SK-N-SH (cell line): ENCODE data around the gene MVP. TPM values are rescaled to one million over a fixed set of nuclear protein-coding genes. Genes with fewer than 3 reads are reported as not detected.

Source experiments
- CTCF ChIA-PET: fragments of 300-600, 350-600 bp; formaldehyde crosslinking; extraction: SDS; loops from one replicate; lab custom pipeline; 2021; lab: Yijun Ruan, JAX
- POLR2A ChIA-PET: fragments of 350-600 bp; sonication (Branson Sonifier 250); formaldehyde crosslinking; extraction: SDS; loops from one replicate; lab custom pipeline; 2020; ENCODE audit warnings: antibody characterized with exemption, inconsistent platforms; lab: Yijun Ruan, JAX
- DNase-seq: peaks from one replicate; pipeline ENCODE4 v3.0.0; 2012
- H2AFZ ChIP-seq: fragments of 200-600 bp; sonication (generic); 2 replicates; pipeline ENCODE4 v1.8.1; 2016; ENCODE audit warnings: antibody characterized with exemption, mild to moderate bottlenecking, low read depth
- H3F3A ChIP-seq: fragments of 200-600 bp; sonication (generic); replicated peaks from 2 replicates; pipeline ENCODE3; 2016; ENCODE audit warnings: antibody characterized with exemption, mild to moderate bottlenecking; ENCODE audit not compliant: insufficient read depth
- H3K27ac ChIP-seq, 2 experiments: fragments of 200-500 bp in 1 of 2; fragments of 200-600 bp in 1 of 2; sonication (Bioruptor generic) in 1 of 2; sonication (generic), shearing (Covaris generic) in 1 of 2; 2 replicates each; pipeline versions ENCODE4 v1.5.1 to v1.6.1; 2014 to 2016; ENCODE audit warnings: low read depth in 2 of 2, inconsistent platforms in 1 of 2, low read length in 1 of 2, mild to moderate bottlenecking in 1 of 2, mixed read lengths in 1 of 2
- H3K27me3 ChIP-seq: fragments of 200-600 bp; sonication (generic), shearing (Covaris generic); 2 replicates; pipeline ENCODE4 v1.6.1; 2016; ENCODE audit warnings: mixed run types; ENCODE audit not compliant: insufficient read depth
- H3K36me3 ChIP-seq, 2 experiments: fragments of 200-500 bp in 1 of 2; fragments of 200-600 bp in 1 of 2; sonication (Bioruptor generic) in 1 of 2; sonication (generic) in 1 of 2; replicated peaks in 1 of 2; 2 replicates each; pipeline versions ENCODE3 to v1.5.1; 2014 to 2016; ENCODE audit warnings: low read length in 1 of 2, mild to moderate bottlenecking in 1 of 2; ENCODE audit not compliant: insufficient read depth in 2 of 2, control insufficient read depth in 1 of 2
- H3K4me1 ChIP-seq, 2 experiments: fragments of 200-500 bp in 1 of 2; fragments of 200-600 bp in 1 of 2; sonication (Bioruptor generic) in 1 of 2; sonication (generic), shearing (Covaris generic) in 1 of 2; 2 replicates each; pipeline versions ENCODE4 v1.5.1 to v1.6.1; 2014 to 2016; ENCODE audit warnings: low read depth in 1 of 2, low read length in 1 of 2, mixed run types in 1 of 2; ENCODE audit not compliant: insufficient read depth in 2 of 2, control insufficient read depth in 1 of 2
- H3K4me2 ChIP-seq: fragments of 200-600 bp; sonication (generic), shearing (Covaris generic); 2 replicates; pipeline ENCODE4 v1.6.1; 2017; ENCODE audit warnings: mixed run types
- H3K4me3 ChIP-seq, 2 experiments: fragments of 200-500 bp in 1 of 2; fragments of 200-600 bp in 1 of 2; sonication (Bioruptor generic) in 1 of 2; sonication (generic), shearing (Covaris generic) in 1 of 2; 2 replicates each; pipeline versions ENCODE4 v1.5.1 to v1.8.1; 2014 to 2016; ENCODE audit warnings: low read depth in 2 of 2, inconsistent platforms in 1 of 2, low read length in 1 of 2, mild to moderate bottlenecking in 1 of 2, mixed read lengths in 1 of 2, moderate library complexity in 1 of 2
- H3K79me2 ChIP-seq: fragments of 200-600 bp; sonication (generic); 2 replicates; pipeline ENCODE4 v1.8.1; 2017; ENCODE audit warnings: mild to moderate bottlenecking; ENCODE audit not compliant: insufficient read depth
- H3K9ac ChIP-seq: fragments of 200-600 bp; sonication (generic); 2 replicates; pipeline ENCODE4 v1.6.1; 2017; ENCODE audit warnings: mixed run types
- H3K9me2 ChIP-seq: fragments of 200-600 bp; sonication (generic); 2 replicates; pipeline ENCODE4 v1.6.1; 2017; ENCODE audit warnings: mixed run types
- H3K9me3 ChIP-seq: fragments of 200-600 bp; sonication (generic); 2 replicates; pipeline ENCODE4 v1.6.1; 2017; ENCODE audit warnings: mixed run types, mild to moderate bottlenecking, moderate library complexity
- H4K20me1 ChIP-seq: fragments of 200-600 bp; sonication (generic); 2 replicates; pipeline ENCODE4 v1.6.1; 2017; ENCODE audit warnings: mild to moderate bottlenecking, mixed run types; ENCODE audit not compliant: insufficient read depth
- CHD2 ChIP-seq: fragments of 150-350 bp; IDR thresholded peaks from 2 replicates; pipeline ENCODE4 v1.6.1; 2018; ENCODE audit warnings: low read length; ENCODE audit not compliant: partially characterized antibody
- FOSL2 ChIP-seq: IDR thresholded peaks from 2 replicates; pipeline ENCODE4 v1.4.0; 2012; ENCODE audit warnings: low read depth, mild to moderate bottlenecking, moderate library complexity, borderline replicate concordance
- FOXJ3 ChIP-seq: sonication (generic); formaldehyde crosslinking; IDR thresholded peaks from 2 replicates; pipeline ENCODE4 v1.5.1; 2020; ENCODE audit warnings: mild to moderate bottlenecking, missing genetic modification reagents
- FOXM1 ChIP-seq: IDR thresholded peaks from 2 replicates; pipeline ENCODE4 v1.4.0; 2012; ENCODE audit warnings: low read depth, mild to moderate bottlenecking
- GATA2 ChIP-seq: sonication (generic); formaldehyde crosslinking; IDR thresholded peaks from 2 replicates; pipeline ENCODE4 v1.5.0; 2020; ENCODE audit warnings: mild to moderate bottlenecking, missing genetic modification reagents
- JUND ChIP-seq: IDR thresholded peaks from 2 replicates; pipeline ENCODE4 v1.4.0; 2012
- MXI1 ChIP-seq: IDR thresholded peaks from 2 replicates; pipeline ENCODE4 v1.6.1; 2012; ENCODE audit warnings: mild to moderate bottlenecking, low read depth, low read length, improper control_type of control experiment
- RFX5 ChIP-seq: IDR thresholded peaks from 2 replicates; pipeline ENCODE4 v1.6.1; 2012; ENCODE audit warnings: mild to moderate bottlenecking, improper control_type of control experiment, low read length
- RXRA ChIP-seq: IDR thresholded peaks from 2 replicates; pipeline ENCODE4 v1.4.0; 2012; ENCODE audit warnings: low read depth, mild to moderate bottlenecking, borderline replicate concordance
- TCF12 ChIP-seq: IDR thresholded peaks from 2 replicates; pipeline ENCODE4 v1.4.0; 2012
- YY1 ChIP-seq: IDR thresholded peaks from 2 replicates; pipeline ENCODE4 v1.4.0; 2012; ENCODE audit warnings: low read depth, mild to moderate bottlenecking
- WGBS: methylation state at CpG from one replicate; pipeline ENCODE4 v1.1.6; 2017; ENCODE audit warnings: low lambda C conversion rate; 5-methylcytosine and 5-hydroxymethylcytosine counted together
- polyA plus RNA-seq, 3 experiments: library from polyadenylated mRNA; depleted of rRNA; stranded (reverse); fragments of >200 nt; gene quantifications; 2 replicates each; pipeline ENCODE4 v1.2.3, GENCODE V29; 2012
- TF ChIP-seq, protein P1 (sequence below): IDR thresholded peaks from 2 replicates; pipeline ENCODE4 v1.4.0; 2012; ENCODE audit warnings: low read depth, borderline replicate concordance
- TF ChIP-seq, protein P2 (sequence below): IDR thresholded peaks from 2 replicates; pipeline ENCODE4 v1.4.0; 2012; ENCODE audit warnings: low read depth, borderline replicate concordance

Gene MVP
- polyA plus RNA-seq, 1 of the 3 experiments (the other 2 are of a cell fraction), result 222 TPM

DNA sequence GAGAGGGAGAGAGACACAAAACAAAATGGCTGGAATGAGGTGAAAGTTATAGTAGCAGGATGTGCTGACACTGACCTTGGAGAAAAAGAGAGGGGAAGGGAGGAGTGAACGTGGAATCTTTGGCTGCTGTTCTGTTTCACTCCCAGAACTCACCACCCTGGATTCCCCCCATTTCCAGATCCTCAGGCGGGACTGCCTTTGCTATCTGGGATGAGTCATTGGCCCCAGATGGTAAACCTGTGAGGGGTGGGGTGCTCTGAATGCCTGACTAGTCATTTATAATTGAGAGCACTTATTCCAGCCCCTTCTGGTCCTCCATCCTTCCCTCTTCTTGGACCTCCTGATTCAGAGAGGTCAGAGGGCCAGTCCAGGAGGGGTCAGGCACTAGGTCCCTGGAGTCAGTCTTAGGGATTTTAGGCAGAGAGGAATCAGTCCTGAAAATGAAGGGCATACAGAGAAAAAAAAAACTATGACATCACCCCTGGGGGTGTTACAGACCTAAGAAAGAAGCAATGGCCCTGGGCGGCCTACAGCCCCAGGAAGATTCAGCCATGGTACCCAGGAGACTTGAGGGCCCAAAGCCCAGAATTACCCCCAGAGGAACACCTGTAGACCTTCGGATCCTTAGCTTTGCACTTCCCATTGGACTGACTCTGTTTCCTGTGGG is 44.4 kb upstream of the MVP start:
- Histone ChIP-seq H3K9ac (no peak overlapping the region), H3K9me2 (no peaks in the 10 kb centered on the region), H3K27ac (no peak overlapping the region), H3K27me3 (peaks cover 7% of the 10 kb centered on the region; the same call in 1 of the 2 replicates), H3K9me3 (no peaks in the 10 kb centered on the region), H3K36me3 (no peaks in the 10 kb centered on the region), H3K4me3 (no peak overlapping the region), H3K4me1 (no peaks in the 10 kb centered on the region), H4K20me1 (no peaks in the 10 kb centered on the region), H3K79me2 (no peaks in the 10 kb centered on the region), H2AFZ (no peak overlapping the region), H3K4me2 (no peak overlapping the region), H3F3A (no peaks in the 10 kb centered on the region)
- ChIA-PET CTCF (interaction anchor here (1.0 to 1.2 kb wide), 2 partner anchors 9 to 47 kb away, joined by 3 read pairs; no protein-coding TSS in a partner anchor), POLR2A (no interaction called here)
- 53% methylated on average over 4 of the region's 4 CpGs for WGBS
- TF ChIP-seq RFX5, result no peak
- TF ChIP-seq, protein P1, sequence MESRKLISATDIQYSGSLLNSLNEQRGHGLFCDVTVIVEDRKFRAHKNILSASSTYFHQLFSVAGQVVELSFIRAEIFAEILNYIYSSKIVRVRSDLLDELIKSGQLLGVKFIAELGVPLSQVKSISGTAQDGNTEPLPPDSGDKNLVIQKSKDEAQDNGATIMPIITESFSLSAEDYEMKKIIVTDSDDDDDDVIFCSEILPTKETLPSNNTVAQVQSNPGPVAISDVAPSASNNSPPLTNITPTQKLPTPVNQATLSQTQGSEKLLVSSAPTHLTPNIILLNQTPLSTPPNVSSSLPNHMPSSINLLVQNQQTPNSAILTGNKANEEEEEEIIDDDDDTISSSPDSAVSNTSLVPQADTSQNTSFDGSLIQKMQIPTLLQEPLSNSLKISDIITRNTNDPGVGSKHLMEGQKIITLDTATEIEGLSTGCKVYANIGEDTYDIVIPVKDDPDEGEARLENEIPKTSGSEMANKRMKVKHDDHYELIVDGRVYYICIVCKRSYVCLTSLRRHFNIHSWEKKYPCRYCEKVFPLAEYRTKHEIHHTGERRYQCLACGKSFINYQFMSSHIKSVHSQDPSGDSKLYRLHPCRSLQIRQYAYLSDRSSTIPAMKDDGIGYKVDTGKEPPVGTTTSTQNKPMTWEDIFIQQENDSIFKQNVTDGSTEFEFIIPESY, result no peak
- TF ChIP-seq MXI1, result no peak
- TF ChIP-seq CHD2, result no peak
- no peak for TF ChIP-seq RXRA
- peak; percentile 45 for TF ChIP-seq TCF12
- 0 out of 2 replicates have a peak, but pooled peaks have one; percentile 8 for TF ChIP-seq JUND
- no peak for TF ChIP-seq GATA2 (CRISPR knock-in tag)
- TF ChIP-seq FOXM1, result no peak
- TF ChIP-seq, protein P2, sequence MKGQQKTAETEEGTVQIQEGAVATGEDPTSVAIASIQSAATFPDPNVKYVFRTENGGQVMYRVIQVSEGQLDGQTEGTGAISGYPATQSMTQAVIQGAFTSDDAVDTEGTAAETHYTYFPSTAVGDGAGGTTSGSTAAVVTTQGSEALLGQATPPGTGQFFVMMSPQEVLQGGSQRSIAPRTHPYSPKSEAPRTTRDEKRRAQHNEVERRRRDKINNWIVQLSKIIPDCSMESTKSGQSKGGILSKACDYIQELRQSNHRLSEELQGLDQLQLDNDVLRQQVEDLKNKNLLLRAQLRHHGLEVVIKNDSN, result no peak
- peak; percentile 50; the same call in 1 of the 2 replicates for TF ChIP-seq FOSL2
- DNase-seq, result no peak

DNA sequence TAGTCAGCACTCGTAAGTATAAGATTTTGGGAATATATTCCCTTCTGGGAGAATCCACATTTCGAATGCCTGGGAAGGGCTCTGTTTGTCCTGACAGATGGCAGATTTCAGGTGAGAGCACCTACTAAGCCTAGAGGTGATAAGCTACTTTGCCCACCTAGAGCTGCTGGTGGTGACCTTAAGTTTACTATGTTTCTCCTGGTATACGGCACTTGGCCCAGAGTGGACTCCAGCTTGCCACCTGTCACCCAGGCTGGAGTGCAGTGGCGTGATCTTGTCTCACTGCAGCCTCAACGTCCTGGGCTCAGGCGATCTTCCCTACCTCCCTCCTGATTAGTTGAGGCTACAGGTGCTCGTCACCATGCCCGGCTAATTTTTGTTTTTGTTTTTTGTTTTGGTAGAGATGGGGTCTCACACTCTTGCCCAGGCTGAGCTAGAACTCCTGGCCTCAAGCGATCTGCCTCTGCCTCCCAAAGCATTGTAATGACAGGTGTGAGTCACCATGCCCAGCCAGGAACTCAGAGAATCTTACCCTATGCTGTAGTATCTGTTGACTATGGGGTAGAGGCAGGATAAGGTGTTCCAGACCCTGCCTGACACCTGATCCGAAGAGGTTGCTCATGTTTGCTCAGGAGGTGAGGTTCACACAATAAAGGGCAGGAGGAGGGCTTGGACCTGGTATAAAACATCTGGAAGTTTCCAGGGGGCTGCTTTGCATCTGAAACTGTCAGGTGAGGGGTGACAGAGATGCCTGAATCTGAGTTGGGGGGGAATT is 42.5 kb upstream of the MVP start, which contains the start of gene ZG16:
ZG16 (plus strand) TSS at position 681 of the 775 bp plus-strand sequence. CDS start 1,011 bp downstream, outside the sequence.
- H3K4me2 ChIP-seq, result no peak within 1 kb of the TSS
- no peaks in the 10 kb centered on the region for H3K9me3 ChIP-seq
- no peak within 1 kb of the TSS for H3K4me3 ChIP-seq
- H3K4me1 ChIP-seq, result no peaks in the 10 kb centered on the region
- H2AFZ ChIP-seq, result no peak within 1 kb of the TSS
- TF ChIP-seq, protein P1, result no peak
- TF ChIP-seq FOXJ3 (CRISPR knock-in tag) (no peak), YY1 (no peak)
- H4K20me1 ChIP-seq, result no peaks in the 10 kb centered on the region
- no peaks in the 10 kb centered on the region for H3K36me3 ChIP-seq
- DNase-seq, result no peak
- no peaks in the 10 kb centered on the region for H3K79me2 ChIP-seq
- POLR2A ChIA-PET, result no interaction called here
- 68% methylated on average over 9 of the region's 10 CpGs for WGBS
- H3K27me3 ChIP-seq, result peaks cover 7% of the 10 kb centered on the region; the same call in 1 of the 2 replicates
- no peaks in the 10 kb centered on the region for H3F3A ChIP-seq
- H3K9me2 ChIP-seq, result no peaks in the 10 kb centered on the region
- H3K9ac ChIP-seq, result no peak within 1 kb of the TSS
- CTCF ChIA-PET, result interaction anchor here (2.6 to 4.5 kb wide), 2 partner anchors 12 to 49 kb away, joined by 6 to 22 read pairs; partner anchors contain the start of gene KIF22
- no peak within 1 kb of the TSS for H3K27ac ChIP-seq
